HG03103 (cell line): ENCODE results near the gene BAD.

Experiments
- ATAC-seq: cut with Tn5 transposase; IDR thresholded peaks from one replicate; pipeline ENCODE4 v1.9.1; 2021; ENCODE audit warnings: low read depth; ENCODE audit not compliant: unreplicated experiment

The BAD gene

DNA sequence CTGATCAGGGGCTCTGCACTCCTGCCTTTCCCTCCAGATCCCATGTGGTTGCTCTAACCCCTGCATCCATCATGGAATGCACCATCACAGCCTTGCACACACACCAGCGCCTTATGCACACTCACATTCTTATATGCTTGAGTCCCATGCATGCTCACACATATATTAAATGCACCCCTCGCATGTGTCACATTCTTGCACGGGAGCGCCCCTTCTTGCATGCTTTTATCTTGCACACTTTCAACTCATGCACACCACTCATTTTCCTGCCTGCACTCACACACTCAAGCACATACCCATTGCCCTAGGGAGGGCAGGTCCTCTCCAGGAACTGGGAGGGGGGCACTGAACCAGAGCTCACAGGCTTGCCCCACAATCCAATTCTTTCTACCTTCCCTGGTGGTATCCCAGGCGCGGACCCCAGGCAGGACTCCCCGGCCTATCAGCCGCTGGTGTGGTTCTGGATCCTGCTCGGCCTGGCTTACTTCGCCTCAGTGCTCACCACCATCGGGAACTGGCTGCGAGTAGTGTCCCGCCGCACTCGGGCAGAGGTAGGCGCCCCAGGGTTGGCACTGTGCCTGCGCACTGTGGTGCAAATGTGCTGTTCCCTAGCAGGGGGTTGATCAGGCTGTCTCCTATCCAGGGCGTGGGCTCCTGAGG is 13.4 kb upstream of the BAD start:
- ATAC-seq: no peak

GRCh38 chr11:64296830-64297698 is 12.6 kb upstream of the BAD start:
- ATAC-seq: no peak

GRCh38 chr11:64296236-64296635 is 11.8 kb upstream of the BAD start:
- ATAC-seq: no peak

DNA sequence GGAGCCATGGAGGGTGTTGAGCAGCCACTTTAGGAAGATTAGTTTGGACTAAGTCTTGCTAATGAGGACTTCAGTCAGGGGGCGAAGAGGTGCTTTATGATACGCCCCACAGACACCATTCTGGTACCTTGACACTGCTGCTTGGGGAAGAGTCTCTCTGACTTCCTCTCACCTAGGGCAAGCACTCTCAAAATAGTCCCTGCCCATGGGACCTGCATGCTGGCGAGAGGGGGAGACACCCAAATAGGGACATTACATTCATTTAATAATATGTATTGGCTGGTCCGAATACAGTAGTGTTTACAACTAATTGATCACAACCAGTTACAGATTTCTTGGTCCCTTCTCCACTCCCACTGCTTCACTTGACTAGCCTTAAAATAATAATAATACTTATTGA is 11.3 kb upstream of the BAD start:
- no peak for ATAC-seq

DNA sequence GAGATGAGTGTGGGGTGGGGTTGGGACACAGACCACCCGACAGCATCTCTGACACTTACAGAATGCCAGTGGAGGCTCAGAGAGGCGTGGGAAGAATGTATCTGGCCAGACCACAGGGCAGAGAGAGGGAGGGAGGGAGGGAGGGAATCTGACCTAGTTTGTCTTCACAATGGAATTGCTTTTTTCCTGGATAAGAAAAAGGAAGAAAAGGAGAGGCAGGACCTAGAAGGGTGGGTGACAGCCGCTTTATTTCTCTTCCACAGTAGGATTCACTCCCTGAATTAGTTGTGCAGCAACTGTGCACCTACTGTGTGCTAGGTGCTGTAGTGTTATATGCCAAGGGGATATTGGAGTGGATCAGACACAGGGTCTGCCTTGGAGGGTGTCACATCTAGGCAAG is 10.3 kb upstream of the BAD start:
- ATAC-seq: no peak

- ATAC-seq: no peak
Observed at GRCh38 chr11:64292460-64293254, 8.2 kb upstream of the BAD start.

DNA sequence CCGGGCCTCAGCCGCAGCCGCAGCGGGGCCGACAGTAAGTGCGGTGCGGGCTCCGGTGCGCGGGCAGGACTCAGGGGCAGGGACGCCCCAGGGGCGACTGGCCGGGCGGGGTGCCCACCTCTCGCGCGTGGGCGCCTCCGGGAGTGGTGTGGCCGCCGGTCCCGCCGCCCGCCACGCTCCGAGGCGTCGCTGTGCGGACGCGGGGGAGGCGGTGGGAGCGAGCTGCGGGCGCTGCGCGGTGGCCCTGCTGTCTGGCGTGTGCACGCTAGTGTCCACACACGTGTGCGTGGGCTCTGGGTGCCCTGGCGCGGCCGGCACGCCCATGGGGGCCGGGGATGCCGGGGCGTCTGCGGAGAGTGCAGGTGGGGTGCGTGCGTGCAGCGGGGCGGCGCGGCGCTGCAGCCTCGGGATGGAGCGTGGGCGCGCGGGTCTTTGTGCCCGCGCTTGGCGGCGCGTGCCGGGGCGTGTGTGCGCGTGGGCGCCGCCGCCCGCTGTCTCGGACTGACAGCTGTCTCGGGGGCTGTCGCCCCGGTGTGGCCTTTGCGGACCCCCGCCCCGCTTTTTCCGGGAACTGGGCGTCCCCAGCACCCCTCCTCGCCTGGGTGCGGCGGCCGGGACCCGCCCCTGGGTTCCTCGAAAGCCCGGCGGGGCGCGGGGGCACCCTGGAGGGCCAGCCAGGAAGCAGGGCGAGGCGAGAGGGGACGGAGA is 7.4 kb upstream of the BAD start:
- ATAC-seq: no peak

- no peak for ATAC-seq
Observed at GRCh38 chr11:64291262-64291751, 6.8 kb upstream of the BAD start, which contains the start of gene KCNK4. Gene KCNK4, plus strand, starts transcription at chr11:64291302. Its CDS starts 1,717 bp downstream, at chr11:64293019.

DNA sequence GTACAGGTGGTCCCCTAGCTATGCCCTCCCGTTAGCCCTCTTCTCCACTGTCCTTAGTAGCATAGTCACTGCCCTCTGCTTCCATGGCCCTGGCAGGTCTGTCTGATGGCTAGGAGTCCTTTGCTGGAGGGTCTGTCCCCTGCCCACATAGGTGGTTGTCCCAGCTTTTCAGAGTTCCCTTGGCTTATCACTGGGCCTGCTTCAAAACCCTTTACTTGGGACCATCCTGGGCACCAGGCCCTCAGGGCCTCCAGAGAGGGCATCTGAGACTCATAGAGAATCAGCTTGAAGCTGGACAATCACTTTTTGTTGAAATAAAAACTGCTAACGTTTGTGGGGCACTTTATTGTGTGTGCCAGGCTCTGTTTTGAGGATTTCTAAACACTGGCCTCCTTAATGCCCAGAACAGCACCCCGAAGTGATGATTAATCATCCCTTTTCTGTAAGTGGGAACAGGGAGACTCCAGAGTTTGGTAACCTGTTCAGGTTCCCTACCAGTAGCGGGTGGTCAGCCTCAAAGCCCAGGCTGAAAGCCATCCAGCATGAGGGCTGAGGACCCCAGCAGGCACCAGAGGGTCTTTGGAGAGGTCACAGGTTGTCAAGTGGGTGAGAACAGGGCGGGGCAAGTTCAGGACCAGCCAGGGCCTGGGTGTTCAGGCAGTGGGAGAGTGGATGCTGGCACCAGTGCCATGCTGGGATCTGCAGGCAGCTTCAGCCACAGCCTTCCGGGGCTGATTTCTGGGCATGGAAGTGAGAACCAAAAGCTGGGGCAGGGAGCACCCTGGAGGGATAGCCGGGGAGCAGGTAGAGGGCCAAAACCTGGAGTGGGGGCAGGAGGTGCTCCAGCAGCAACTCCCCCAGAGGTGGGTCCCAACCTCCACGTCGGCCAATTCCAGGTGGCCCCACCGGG is 6.1 kb upstream of the BAD start:
- ATAC-seq: no peak

DNA sequence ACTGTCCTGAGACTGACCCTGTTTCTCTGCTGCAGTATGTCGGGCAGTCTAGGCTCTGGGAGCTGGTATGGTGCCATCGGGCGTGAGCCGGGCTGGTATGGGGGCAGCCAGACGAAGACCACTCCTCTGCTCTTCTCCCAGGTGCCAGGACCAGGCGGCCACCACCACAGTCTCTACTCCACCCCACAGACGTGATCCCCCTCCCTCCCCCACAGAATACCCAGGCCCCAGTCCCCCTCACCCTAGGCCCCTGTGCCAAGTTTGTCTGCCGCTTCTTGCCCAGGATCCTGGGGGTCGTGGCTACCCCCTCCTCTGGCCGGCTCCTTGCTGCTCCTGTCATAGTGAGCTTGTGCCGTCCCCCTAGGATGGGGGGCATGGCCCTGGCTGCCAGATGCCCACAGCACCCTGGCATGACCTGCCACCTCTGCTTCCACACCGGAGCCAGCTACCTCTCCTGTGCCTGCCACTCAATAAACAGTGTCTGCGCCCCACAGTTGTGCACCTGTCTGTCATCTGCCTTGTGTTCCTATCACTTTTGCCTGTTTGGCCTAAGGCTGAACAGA is 4.6 kb upstream of the BAD start:
- no peak for ATAC-seq

GRCh38 chr11:64288353-64288750 is 3.9 kb upstream of the BAD start:
- ATAC-seq: no peak

- ATAC-seq: no peak
Observed at GRCh38 chr11:64287676-64288352, 3.3 kb upstream of the BAD start.

DNA sequence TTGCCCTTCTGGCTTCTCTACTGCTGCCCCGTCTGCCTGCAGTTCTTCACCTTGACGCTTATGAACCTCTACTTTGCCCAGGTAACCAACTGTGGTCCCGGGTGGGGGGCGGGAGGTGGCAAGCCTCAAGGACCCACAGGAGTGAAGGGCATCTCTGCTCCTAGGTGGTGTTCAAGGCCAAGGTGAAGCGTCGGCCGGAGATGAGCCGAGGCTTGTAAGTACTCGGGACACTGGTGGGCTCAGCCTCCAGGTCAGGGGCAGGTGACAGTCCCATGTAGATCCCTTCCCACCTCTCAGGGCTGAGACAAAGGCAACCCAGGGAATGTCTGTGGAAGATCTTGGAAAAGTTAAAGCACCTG is 2.3 kb upstream of the BAD start:
- ATAC-seq: no peak

DNA sequence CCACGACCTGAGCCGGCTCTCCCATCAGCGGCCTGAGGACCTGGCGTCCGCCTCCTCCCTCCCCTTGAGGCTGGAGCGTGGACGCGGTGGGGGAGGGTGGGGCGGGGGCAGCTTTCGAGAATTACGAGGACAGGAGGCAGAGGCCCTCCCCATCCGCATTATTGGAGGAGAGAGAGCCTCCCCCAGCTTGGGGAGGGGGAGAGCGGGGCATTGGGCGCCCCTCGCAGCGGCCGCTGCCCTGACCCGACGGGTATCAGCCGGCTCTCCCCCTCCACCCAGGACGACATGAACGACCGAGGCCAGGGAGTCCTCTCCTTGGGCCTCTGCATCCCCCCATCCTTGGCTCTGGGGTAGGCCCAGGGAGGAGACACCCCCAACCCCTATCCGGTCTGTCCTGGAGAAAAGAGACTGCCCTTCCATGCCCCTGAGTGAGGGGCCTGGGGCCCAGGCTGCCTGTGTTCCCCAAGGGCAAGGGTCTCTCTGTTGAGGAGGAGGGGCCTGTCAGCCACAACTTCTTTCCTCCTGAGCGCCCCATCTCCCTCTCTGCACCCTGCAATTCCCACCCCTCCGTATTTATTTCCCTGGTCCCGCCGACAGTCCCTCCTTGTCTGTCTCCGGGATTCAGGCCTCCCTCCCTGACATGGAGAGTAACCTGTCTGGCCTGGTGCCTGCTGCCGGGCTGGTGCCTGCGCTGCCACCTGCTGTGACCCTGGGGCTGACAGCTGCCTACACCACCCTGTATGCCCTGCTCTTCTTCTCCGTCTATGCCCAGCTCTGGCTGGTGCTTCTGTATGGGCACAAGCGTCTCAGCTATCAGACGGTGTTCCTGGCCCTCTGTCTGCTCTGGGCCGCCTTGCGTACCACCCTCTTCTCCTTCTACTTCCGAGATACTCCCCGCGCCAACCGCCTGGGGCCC is 1.7 kb upstream of the BAD start:
- no peak for ATAC-seq

- peak; percentile 41 for ATAC-seq
Observed at GRCh38 chr11:64284962-64285884, 758 bp upstream of the BAD start, which contains the start of gene GPR137. Gene GPR137, plus strand, starts transcription at chr11:64285848. Its CDS starts 677 bp downstream, at chr11:64286525.

DNA sequence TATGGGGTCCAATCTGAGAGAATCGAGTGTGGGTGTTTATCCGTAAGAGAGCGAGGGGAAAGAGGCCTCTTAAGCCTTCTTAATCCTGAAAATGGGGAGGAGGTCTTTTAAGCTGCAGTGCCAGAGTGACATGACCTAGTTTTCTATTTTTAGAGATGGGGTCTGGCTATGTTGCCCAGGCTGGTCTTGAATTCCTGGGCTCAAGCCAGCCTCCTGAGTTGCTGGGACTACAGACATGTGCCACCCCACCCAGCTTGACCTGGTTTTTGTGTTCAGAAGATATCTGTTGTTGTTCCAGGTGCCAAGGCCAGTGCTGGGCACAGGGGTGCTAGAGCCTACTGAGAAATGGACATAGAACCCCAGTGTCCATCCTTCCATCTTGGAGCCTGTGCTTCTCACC is 1.4 kb downstream of the BAD start:
- no peak for ATAC-seq
